HG02763 (cell line): ENCODE results near the gene ATP13A2.
"Not testable (repeated sequence)": the region's sequence is repeated elsewhere in the genome, so short reads cannot be mapped to it uniquely, and the experiment has no call there.

Source experiments
- ATAC-seq: cut with Tn5 transposase; IDR thresholded peaks from one replicate; pipeline ENCODE4 v1.9.1; 2021; ENCODE audit warnings: mild to moderate bottlenecking, moderate library complexity; ENCODE audit not compliant: unreplicated experiment

Gene ATP13A2

DNA sequence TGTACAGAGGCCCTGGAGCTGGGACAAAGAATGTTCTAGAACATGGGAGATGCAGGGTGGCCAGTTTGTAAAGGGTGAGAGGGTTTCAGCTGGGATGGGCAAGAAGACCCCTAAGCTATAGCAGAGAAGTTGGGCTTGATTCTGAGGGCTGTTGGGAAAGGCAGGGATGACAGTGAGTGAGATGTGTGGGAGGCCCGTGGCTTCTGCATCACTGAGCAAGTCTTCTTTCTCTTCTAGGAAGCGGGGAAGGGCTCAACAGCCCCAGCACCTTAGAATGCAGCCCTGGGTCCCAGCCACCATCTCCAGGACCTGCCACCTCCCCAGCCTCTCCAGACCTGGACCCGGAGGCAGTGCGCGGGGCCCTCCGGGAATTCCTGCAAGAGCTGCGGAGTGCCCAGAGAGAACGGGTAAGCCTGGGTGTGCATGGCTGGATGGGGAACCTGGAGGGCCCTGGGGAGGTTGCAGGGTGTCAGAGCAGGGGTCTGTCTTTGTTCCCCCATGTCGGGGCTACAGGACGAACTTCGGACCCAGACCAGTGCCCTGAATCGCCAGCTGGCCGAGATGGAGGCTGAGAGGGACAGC, 46.2 kb downstream of the ATP13A2 start:
- no peak for ATAC-seq

DNA sequence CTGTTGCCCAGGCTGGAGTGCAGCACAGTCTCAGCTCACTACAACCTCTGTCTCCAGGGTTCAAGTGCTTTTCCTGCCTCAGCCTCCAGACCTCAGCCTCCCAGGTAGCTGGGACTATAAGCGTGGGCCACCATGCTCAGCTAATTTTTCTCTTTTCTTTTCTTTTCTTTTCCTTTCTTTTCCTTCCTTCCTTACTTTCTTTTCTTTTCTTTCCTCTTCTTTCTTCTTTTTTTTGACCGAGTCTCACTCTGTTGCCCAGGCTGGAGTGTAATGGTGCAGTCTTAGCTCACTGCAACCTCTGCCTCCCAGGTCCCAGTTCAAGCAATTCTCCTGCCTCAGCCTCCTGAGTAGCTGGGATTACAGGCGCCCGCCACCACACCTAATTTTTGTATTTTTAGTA, 47.6 kb downstream of the ATP13A2 start:
- ATAC-seq: not testable (repeated sequence)

DNA sequence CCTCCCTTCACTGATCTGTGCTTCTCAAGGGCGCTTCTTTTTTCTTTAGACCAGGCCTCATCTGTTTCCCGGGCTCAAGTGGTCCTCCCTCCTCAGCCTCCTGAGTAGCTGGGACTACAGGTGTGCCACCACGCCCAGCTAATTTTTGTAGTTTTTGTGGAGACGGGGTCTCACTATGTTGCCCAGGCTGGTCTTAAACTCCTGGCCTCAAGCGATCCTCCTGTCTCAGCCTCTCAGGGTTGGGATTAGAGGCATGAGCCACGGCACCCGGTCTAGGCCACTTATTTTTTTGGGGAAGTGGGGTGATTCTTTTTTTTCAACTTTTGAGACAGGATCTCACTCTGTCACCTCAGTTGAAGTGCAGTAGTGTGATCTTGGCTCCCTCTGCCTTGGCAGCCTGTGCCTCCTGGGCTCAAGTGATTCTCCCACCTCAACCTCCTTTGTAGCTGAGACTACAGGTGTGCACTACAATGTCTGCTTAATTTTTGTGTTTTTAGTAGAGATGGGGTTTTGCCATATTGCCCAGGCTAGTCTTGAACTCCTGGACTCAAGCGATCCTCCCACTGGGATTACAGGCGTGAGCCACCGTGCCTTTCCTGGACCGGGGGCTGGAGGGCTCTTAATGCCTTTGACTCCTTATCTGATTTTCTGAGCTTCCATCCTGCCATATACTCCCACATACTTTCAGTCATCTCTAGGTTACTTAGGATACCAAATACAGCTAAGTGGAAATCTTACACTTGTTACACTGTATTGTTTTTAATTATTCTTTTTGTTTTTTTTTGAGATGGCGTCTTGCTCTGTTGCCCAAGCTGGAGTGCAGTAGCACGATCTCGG, 50.2 kb downstream of the ATP13A2 start:
- ATAC-seq: no peak

DNA sequence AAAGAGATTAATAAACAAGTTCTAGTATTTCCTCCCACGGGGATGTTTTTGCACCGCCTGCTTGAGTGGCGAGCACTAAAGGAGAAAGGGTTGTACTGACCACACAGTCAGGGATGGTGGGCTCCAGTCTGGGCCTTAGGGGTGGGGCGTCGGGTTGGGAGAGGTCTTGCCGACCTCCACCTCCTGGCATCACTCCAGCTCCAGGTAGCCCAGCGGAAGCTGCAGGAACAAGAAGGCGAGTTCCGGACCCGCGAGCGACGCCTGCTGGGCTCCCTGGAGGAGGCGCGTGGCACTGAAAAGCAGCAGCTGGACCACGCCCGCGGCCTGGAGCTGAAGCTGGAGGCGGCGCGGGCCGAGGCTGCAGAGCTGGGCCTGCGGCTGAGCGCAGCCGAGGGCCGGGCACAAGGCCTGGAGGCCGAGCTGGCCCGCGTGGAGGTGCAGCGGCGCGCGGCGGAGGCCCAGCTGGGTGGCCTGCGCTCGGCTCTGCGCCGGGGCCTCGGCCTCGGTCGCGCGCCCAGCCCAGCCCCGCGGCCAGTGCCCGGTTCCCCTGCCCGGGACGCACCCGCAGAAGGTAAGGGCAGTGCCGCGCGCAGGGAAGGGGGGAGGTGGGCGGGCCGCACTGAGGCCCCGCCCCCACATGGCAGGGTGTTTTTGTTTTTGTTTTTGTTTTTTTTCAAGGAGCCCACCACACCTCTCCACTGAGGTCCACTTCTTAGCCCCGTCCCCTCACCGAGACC, 51.0 kb downstream of the ATP13A2 start:
- no peak for ATAC-seq

DNA sequence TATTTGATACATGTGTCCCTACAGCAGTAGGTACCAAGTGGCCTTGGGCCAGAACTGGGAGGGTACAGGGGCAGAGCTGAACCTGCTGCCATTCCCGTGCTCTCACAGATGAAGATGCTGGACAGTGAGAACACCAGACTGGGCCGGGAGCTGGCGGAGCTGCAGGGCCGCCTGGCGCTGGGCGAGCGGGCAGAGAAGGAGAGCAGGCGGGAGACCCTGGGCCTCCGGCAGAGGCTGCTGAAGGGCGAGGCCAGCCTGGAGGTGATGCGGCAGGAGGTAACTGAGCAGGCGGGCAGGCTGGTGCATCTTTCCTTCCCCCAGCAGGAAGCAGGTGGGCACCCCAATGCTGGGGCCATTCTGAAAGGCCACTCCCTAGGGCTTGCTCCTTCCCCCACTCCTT, 53.3 kb downstream of the ATP13A2 start:
- no peak for ATAC-seq

DNA sequence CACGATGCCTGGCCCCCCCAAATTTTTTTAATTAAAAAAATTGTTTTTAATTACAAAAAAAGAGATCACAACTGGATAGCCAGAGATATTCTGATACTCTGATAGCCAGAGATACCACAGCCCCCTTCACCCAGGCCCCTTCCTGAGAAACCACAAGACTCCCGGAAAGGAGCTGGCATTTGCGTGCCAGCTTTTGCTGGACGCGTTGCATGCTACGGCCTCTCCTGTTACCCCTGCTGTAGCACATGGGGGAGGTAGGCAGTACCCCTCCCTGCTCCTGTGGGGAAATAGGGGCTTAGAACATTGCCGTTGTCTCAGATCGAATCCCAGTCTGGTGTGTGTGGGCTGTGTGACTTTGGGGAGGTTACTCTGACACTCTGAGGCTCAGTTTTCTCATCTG, 54.0 kb downstream of the ATP13A2 start:
- no peak for ATAC-seq

DNA sequence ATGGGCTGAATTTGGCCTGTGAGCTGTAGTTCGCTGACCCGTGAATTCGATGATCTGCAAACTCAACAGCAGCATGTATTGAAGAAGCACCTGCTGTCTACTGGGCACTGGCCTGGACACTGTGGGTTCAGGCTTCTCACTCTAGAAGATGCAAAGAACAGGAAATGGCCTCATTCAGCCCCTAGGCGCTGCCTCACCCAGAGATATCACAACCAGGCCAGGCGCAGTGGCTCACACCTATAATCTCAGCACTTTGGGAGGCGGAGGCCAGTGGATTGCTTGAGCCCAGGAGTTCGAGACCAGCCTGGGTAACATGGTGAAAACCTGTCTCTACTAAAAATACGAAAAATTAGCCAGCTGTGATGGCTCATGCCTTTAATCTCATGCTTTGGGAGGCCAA, 55.0 kb downstream of the ATP13A2 start:
- ATAC-seq: no peak

DNA sequence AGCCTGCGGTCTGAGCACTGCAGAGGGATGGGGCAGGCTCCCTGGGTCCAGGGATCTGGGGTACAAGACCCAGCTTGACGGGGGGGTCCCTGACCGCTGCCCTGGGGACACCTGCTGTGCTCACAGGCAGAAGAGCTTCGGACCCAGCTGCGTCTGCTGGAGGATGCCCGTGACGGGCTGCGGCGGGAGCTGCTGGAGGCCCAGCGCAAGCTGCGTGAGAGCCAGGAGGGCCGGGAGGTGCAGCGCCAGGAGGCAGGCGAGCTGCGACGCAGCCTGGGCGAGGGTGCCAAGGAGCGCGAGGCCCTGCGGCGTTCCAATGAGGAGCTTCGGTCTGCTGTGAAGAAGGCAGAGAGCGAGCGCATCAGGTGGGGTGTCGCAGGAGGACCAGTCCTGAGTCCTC, 56.5 kb downstream of the ATP13A2 start:
- ATAC-seq: no peak

DNA sequence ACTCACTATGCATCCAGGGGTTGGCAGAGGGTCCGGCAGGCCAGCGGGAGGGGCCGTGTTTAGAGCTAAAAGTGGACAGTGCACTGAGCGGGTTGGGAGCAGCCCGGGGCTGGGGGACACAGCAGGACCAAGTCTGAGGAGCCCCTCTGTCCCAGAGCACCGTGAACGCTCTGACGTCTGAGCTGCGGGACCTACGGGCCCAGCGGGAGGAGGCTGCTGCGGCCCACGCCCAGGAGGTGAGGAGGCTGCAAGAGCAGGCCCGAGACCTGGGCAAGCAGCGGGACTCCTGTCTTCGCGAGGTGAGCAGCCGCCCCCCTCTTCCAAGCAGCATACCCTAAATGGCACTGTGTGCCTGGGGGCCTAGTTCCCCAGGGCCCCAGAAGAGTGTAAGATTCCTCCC, 57.1 kb downstream of the ATP13A2 start:
- no peak for ATAC-seq

DNA sequence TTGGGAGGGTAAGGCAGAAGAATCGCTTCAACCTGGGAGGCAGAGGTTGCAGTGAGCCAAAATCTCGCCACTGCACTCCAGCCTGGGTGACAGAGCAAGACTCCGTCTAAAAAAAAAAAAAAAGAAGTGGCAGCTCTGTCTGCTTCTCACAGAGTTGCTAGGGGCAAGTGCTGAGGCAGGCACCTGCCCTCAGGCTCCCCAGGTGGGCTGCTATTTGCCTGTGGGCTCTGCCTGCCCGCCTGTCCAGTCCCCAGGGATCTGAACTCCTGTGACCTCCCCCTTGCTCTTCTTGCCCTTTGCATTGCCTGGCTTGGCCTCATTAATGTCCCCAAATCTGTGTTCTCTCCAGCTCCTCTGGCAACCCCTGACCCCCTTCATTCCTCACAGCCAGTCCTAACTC, 59.4 kb downstream of the ATP13A2 start:
- ATAC-seq: not testable (repeated sequence)

DNA sequence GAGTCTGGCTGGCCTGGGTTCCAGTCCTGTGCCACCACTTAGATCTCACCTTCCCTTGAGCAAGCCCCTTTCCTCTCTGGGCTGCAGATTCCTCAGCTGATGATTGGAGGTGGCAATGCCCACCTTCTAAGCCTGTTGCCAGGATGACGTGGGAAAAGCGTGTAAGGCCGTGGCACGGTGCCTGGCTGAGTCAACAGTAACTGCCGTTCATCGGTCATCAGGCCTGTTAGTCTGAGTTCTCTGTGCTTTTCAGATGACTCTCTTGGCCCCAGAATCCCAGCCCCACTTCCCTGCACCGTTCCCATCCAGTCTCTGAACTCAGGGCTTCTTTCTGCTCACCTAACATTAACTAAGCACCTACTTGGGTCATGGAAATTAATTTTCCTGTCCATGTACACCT, 62.7 kb downstream of the ATP13A2 start:
- not testable (repeated sequence) for ATAC-seq

DNA sequence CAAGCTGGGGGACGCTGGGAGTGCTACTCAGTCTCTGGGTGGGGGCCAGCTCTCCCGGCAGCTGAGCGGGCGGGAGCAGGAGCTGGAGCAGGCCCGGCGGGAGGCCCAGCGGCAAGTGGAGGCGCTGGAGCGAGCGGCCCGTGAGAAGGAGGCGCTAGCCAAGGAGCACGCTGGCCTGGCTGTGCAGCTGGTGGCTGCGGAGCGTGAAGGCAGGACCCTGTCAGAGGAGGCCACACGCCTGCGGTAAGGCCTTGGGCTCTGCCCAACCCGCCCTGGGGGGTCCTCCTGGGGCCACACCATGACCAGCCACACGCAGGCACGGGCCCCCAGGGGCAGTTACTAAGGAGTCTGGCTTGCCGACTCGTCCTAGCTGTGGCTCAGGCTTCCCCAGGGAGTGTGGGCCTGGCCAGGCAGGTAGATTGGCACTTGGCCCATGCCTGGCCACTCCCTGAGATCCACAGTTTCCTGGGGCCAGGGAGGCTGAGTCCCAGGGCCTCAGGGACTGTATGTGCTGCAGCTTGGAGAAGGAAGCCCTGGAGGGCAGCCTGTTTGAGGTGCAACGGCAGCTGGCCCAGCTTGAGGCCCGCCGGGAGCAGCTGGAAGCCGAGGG, 63.3 kb downstream of the ATP13A2 start:
- not testable (repeated sequence) for ATAC-seq

DNA sequence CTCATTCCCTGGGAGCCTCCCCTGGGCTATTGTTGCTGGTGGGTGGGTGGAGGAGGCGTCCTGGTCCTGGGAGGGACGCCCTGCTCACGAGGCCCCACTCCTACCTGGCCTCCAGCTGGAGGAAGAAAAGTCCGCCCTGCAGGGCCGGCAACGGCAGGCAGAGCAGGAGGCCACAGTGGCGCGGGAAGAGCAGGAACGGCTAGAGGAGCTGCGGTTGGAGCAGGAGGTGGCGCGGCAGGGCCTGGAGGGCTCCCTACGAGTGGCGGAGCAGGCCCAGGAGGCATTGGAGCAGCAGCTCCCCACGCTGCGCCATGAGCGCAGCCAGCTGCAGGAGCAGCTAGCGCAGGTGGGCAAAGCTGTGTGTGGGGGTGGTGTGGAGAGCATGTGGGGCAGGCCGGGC, 65.1 kb downstream of the ATP13A2 start:
- ATAC-seq: no peak

DNA sequence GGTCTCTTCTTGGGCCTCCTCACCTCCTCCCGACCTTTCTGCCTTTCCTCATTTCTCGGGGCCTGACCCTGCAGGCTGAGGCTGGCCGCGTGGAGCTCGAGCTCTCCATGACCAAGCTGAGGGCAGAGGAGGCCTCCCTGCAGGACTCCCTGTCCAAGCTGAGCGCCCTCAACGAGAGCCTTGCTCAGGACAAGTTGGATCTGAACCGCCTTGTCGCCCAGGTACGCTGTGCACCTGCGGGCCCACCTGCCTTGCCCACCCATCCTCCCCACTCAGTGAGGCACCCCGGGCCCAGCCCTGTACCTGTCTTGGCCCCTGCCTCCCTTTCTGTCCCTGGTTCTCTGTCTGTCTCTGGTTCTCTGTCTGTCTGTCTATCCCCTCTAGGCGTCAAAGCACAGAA, 65.5 kb downstream of the ATP13A2 start:
- ATAC-seq: not testable (repeated sequence)

DNA sequence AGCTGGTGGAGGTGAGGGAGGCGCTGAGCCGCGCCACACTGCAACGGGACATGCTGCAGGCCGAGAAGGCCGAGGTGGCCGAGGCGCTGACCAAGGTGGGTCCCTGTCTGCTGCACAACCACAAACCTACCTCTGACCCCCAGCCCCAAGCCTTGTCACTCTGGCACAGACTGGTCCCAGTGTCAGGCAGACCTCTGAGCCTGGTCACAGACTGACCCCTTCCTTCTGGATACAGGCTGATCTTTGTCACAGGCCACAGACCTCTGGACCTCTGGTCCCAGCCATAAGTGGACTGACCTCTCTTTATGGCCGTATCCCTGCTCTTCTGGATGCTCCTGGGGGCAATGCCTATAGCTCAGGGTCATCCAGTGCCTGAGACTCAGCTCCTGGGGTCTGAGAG, 66.2 kb downstream of the ATP13A2 start:
- not testable (repeated sequence) for ATAC-seq

DNA sequence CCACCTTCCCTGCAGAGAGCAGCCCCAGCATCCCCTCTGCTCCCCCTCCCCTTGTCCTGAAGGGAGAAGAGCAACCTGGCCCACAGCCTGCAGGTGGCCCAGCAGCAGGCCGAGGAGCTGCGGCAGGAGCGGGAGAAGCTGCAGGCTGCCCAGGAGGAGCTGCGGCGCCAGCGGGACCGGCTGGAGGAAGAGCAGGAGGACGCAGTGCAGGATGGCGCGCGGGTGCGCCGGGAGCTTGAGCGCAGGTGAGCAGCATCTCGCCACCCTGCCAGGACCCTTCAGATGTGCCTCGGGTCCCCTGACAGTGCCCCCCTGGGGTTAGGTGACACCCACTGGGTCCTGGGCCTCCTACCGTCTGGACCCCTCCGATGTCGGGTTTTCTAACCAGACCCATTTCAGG, 67.7 kb downstream of the ATP13A2 start:
- no peak for ATAC-seq

DNA sequence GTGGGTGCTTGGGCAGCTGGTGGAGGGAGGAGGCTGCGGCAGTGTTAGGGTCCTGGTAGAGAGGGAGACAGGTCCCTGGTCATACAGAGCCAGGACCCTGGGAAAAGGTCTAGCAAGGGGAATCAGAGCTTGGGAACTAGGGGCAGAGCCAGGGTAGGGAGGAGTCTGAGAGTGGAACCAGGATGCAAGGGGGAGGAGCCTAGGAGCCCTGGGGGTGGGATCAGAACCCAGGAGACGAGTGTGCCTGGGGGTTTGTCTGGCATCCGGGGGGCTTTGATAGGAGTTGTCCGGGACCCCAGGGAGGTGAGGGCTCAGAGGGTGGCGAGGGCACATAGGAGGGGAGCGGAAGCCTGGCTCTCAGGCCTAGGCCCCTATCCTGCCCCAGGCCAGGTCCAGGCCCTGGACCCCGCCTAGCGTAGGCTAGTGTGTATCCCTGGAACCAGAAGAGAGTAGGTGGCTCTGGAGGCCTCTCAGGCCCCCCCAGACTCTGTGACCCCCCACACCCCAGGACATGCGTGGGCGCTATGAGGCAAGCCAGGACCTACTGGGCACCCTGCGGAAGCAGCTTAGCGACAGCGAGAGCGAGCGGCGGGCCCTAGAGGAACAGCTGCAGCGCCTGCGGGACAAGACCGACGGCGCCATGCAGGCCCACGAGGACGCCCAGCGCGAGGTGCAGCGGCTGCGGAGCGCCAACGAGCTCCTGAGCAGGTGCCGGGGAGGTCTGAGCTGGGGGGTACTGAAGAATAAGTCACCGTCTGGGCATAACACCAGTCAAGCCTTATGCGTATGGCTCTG, 72.1 kb downstream of the ATP13A2 start:
- not testable (repeated sequence) for ATAC-seq

DNA sequence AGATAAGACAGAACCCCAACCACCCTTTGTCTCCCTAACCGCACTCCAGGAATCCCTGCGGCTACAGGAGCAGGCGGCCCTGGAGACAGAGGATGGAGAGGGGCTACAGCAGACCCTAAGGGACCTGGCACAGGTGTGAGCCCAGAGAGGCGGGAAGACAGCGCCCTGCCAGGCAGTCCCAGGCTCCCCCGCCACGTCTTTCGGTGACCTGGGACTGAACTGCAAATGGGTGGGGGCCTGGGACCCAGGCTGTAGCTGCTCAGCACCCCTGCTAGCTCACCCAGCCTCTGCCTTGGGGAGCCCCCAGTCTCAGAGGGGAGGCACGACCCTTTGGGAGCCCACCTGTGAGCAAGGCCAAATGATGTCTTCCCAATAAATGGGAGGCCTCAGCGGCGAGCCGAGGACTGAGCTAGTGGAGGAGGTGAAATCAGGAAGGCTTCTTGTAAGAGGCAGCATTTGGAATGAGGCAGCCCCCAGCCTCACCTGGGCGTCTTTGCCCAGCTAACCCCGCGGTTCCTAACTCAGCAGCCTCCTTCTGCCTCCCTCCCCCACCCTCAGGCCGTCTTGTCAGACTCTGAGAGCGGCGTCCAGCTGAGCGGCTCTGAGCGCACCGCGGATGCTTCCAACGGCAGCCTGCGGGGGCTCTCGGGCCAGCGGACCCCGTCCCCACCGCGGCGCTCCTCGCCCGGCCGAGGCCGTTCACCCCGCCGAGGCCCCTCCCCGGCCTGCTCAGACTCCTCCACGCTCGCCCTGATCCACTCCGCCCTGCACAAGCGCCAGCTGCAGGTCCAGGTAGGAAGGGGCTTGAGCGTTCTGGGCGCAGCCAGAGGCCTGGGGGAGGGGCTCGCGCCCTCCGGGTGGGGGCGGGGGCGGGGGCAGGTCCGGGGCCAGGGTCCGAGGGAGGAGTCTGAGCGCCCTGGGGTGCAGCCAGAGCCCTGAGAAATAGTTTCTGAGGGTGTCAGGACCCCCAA, 73.1 kb downstream of the ATP13A2 start:
- ATAC-seq: no peak

DNA sequence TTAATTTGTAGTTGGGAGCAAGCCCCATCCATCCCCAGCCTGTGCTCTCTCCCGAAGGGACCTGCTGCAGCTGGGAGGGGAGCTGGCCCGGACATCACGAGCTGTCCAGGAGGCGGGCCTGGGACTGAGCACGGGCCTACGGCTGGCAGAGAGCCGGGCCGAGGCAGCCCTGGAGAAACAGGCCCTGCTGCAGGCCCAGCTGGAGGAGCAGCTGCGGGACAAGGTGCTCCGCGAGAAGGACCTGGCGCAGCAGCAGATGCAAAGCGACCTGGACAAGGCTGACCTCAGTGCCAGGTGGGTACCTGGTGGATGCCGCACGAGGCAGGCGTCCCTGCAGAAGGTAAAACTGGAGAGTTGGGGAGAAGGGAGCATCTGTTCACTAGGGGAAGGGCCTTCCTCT, 75.1 kb downstream of the ATP13A2 start:
- ATAC-seq: not testable (repeated sequence)
